A549 (cell line): Measurements from ENCODE around the gene CFB. TPM values are rescaled to one million over a fixed set of nuclear protein-coding genes. Genes with fewer than 3 reads are reported as not detected.

Experiments
- ATAC-seq, 2 experiments: fragments of 200-7000 bp in 1 of 2; fragments of >200 bp in 1 of 2; cut with Nextera tagmentation in 1 of 2; cut with Tn5 transposase in 1 of 2; 3 replicates each; pipeline versions ENCODE4 v1.8.0 to v1.9.1; 2018 to 2020; ENCODE audit warnings: mild to moderate bottlenecking in 1 of 2, moderate library complexity in 1 of 2
- CTCF ChIA-PET: fragments of 300-600 bp; sonication (Branson Sonifier 250); formaldehyde crosslinking; extraction: SDS; loops from one replicate; lab custom pipeline; 2021; ENCODE audit warnings: antibody characterized with exemption, inconsistent platforms; lab: Yijun Ruan, JAX
- POLR2A ChIA-PET: fragments of 350-600 bp; formaldehyde crosslinking; extraction: SDS; loops from one replicate; lab custom pipeline; 2021; ENCODE audit warnings: antibody characterized with exemption, inconsistent platforms; lab: Yijun Ruan, JAX
- DNase-seq, 2 experiments: peaks; one replicate each; pipeline versions ENCODE4 v3.0.0 to v3.0.0-alpha.2; 2011 to 2016; ENCODE audit warnings: low read depth in 1 of 2, low spot score in 1 of 2
- FAIRE-seq: peaks from 2 replicates; lab custom pipeline; 2011; peaks lifted over from hg19 to GRCh38; lab: Jason Lieb, UNC
- H3K27ac ChIP-seq, 2 experiments: fragments of >200 bp; sonication (Bioruptor Twin); formaldehyde crosslinking; 3 replicates each; pipeline ENCODE4 v1.5.1; 2016 to 2017
- H3K4me1 ChIP-seq: fragments of >200 bp; sonication (Bioruptor Twin); formaldehyde crosslinking; 3 replicates; pipeline ENCODE4 v1.6.1; 2016
- H3K4me2 ChIP-seq: fragments of >200 bp; sonication (Bioruptor Twin); formaldehyde crosslinking; 3 replicates; pipeline ENCODE4 v1.6.1; 2016
- H3K4me3 ChIP-seq: fragments of >200 bp; sonication (Bioruptor Twin); formaldehyde crosslinking; 3 replicates; pipeline ENCODE4 v1.5.1; 2016
- H3K9me3 ChIP-seq: fragments of >200 bp; sonication (Bioruptor Twin); formaldehyde crosslinking; 3 replicates; pipeline ENCODE4 v1.6.1; 2016
- CBX8 ChIP-seq: fragments of 200-600 bp; sonication (generic); IDR thresholded peaks from 2 replicates; pipeline ENCODE4 v1.6.1; 2016
- EHF ChIP-seq: fragments of 250-450 bp; sonication (Bioruptor Pico); IDR thresholded peaks from 2 replicates; pipeline ENCODE4 v1.5.0; 2020; ENCODE audit warnings: mild to moderate bottlenecking
- EHMT2 ChIP-seq: fragments of 200-600 bp; sonication (generic); IDR thresholded peaks from 2 replicates; pipeline ENCODE4 v1.6.1; 2016; ENCODE audit warnings: antibody characterized with exemption, low read depth, mild to moderate bottlenecking, moderate library complexity
- EP300 ChIP-seq, 2 experiments: fragments of >200 bp; sonication (Bioruptor Twin); formaldehyde crosslinking; IDR thresholded peaks; 2 replicates in 1 of 2; 3 replicates in 1 of 2; pipeline ENCODE4 v1.6.1; 2016 to 2017
- GATA3 ChIP-seq: IDR thresholded peaks from 2 replicates; pipeline ENCODE4 v1.6.1; 2012; ENCODE audit warnings: borderline replicate concordance
- HDAC2 ChIP-seq: fragments of 200-600 bp; sonication (generic); IDR thresholded peaks from 2 replicates; pipeline ENCODE4 v1.6.1; 2016
- JUN ChIP-seq, 2 experiments: fragments of >200 bp; sonication (Bioruptor Twin); formaldehyde crosslinking; IDR thresholded peaks; 2 replicates in 1 of 2; 3 replicates in 1 of 2; pipeline ENCODE4 v1.6.1; 2016 to 2017
- KDM5A ChIP-seq: fragments of 200-600 bp; sonication (generic); IDR thresholded peaks from 2 replicates; pipeline ENCODE4 v1.6.1; 2016; ENCODE audit warnings: antibody characterized with exemption, mild to moderate bottlenecking
- MAFK ChIP-seq: fragments of 450-650 bp; IDR thresholded peaks from 2 replicates; pipeline ENCODE4 v1.6.1; 2014; ENCODE audit not compliant: partially characterized antibody
- MAX ChIP-seq: IDR thresholded peaks from 2 replicates; pipeline ENCODE4 v1.6.1; 2012
- PHF8 ChIP-seq: fragments of 200-600 bp; sonication (generic); IDR thresholded peaks from 2 replicates; pipeline ENCODE4 v1.6.1; 2016; ENCODE audit warnings: low read depth, mild to moderate bottlenecking, antibody characterized with exemption, moderate library complexity, borderline replicate concordance
- RAD21 ChIP-seq, 2 experiments: fragments of >200 bp in 1 of 2; sonication (Bioruptor Twin) in 1 of 2; formaldehyde crosslinking in 1 of 2; IDR thresholded peaks in 1 of 2; conservative IDR thresholded peaks in 1 of 2; 2 replicates in 1 of 2; 3 replicates in 1 of 2; pipeline ENCODE4 v1.6.1; 2012 to 2018; ENCODE audit warnings: inconsistent platforms in 1 of 2
- RCOR1 ChIP-seq: fragments of 150-350 bp; IDR thresholded peaks from 2 replicates; pipeline ENCODE4 v1.6.1; 2014; ENCODE audit warnings: antibody characterized with exemption, low read length, low read depth
- REST ChIP-seq: fragments of 200-600 bp; sonication (generic); IDR thresholded peaks from 2 replicates; pipeline ENCODE4 v1.6.1; 2016; ENCODE audit warnings: antibody characterized with exemption, mild to moderate bottlenecking, moderate library complexity
- SMC3 ChIP-seq: fragments of >200 bp; sonication (Bioruptor Twin); formaldehyde crosslinking; IDR thresholded peaks from 3 replicates; pipeline ENCODE4 v1.6.1; 2018; ENCODE audit warnings: inconsistent platforms
- TFCP2L1 ChIP-seq: fragments of 250-450 bp; sonication (Bioruptor Pico); IDR thresholded peaks from 2 replicates; pipeline ENCODE4 v1.5.0; 2021; ENCODE audit warnings: mild to moderate bottlenecking
- ZSCAN20 ChIP-seq: fragments of 250-450 bp; sonication (Bioruptor Pico); IDR thresholded peaks from 2 replicates; pipeline ENCODE4 v1.8.0; 2022; ENCODE audit warnings: mild to moderate bottlenecking, moderate library complexity
- WGBS: methylation state at CpG from one replicate; pipeline ENCODE4 v1.1.6; 2017; ENCODE audit errors: missing lambda C conversion rate; 5-methylcytosine and 5-hydroxymethylcytosine counted together
- polyA plus RNA-seq, 4 experiments: library from polyadenylated mRNA; depleted of rRNA in 3 of 4; stranded (reverse); fragments of >200 nt; fragmentation: RNase III in 1 of 4; extraction: RNeasy Plus Mini Kit Qiagen cat#74134 plus additional on column Dnase treatment in 1 of 4; gene quantifications; 2 replicates in 3 of 4; 3 replicates in 1 of 4; pipeline ENCODE4 v1.2.3, GENCODE V29; 2011 to 2017
- TF ChIP-seq, protein P1 (sequence below): IDR thresholded peaks from 2 replicates; pipeline ENCODE4 v1.6.1; 2012
- TF ChIP-seq, protein P2 (sequence below): fragments of >200 bp; sonication (Bioruptor Twin); formaldehyde crosslinking; IDR thresholded peaks from 3 replicates; pipeline ENCODE4 v1.5.1; 2016
- TF ChIP-seq, protein P3 (sequence below): fragments of 150-350 bp; IDR thresholded peaks from 2 replicates; pipeline ENCODE4 v1.6.1; 2014; ENCODE audit warnings: low read depth, mild to moderate bottlenecking, low read length

Gene CFB
- polyA plus RNA-seq, 2 of the 4 experiments (the other 2 are of a cell fraction): 4.4 to 5.6 TPM

GRCh38 chr6:31901415-31901952 is 44.4 kb upstream of the CFB start:
- Histone ChIP-seq H3K4me2 (peak overlapping the region; percentile 66), H3K9me3 (no peaks in the 10 kb centered on the region), H3K4me1 (peaks cover 19% of the 10 kb centered on the region)
- ATAC-seq (peak; percentile 8 to 23; a peak in 3 of 6 replicates), FAIRE-seq (no peak)
- WGBS: 2% methylated on average over 10 of the region's 45 CpGs
- TF ChIP-seq MAX: peak; percentile 10; the same call in 1 of the 2 replicates
- TF ChIP-seq CBX8: no peak
- TF ChIP-seq PHF8: no peak
- no peak for TF ChIP-seq EHMT2
- TF ChIP-seq, protein P1, sequence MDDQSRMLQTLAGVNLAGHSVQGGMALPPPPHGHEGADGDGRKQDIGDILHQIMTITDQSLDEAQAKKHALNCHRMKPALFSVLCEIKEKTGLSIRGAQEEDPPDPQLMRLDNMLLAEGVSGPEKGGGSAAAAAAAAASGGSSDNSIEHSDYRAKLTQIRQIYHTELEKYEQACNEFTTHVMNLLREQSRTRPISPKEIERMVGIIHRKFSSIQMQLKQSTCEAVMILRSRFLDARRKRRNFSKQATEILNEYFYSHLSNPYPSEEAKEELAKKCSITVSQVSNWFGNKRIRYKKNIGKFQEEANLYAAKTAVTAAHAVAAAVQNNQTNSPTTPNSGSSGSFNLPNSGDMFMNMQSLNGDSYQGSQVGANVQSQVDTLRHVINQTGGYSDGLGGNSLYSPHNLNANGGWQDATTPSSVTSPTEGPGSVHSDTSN: 0 out of 2 replicates have a peak, but pooled peaks have one; percentile 3
- TF ChIP-seq, protein P2, sequence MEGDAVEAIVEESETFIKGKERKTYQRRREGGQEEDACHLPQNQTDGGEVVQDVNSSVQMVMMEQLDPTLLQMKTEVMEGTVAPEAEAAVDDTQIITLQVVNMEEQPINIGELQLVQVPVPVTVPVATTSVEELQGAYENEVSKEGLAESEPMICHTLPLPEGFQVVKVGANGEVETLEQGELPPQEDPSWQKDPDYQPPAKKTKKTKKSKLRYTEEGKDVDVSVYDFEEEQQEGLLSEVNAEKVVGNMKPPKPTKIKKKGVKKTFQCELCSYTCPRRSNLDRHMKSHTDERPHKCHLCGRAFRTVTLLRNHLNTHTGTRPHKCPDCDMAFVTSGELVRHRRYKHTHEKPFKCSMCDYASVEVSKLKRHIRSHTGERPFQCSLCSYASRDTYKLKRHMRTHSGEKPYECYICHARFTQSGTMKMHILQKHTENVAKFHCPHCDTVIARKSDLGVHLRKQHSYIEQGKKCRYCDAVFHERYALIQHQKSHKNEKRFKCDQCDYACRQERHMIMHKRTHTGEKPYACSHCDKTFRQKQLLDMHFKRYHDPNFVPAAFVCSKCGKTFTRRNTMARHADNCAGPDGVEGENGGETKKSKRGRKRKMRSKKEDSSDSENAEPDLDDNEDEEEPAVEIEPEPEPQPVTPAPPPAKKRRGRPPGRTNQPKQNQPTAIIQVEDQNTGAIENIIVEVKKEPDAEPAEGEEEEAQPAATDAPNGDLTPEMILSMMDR: no peak
- TF ChIP-seq, protein P3, sequence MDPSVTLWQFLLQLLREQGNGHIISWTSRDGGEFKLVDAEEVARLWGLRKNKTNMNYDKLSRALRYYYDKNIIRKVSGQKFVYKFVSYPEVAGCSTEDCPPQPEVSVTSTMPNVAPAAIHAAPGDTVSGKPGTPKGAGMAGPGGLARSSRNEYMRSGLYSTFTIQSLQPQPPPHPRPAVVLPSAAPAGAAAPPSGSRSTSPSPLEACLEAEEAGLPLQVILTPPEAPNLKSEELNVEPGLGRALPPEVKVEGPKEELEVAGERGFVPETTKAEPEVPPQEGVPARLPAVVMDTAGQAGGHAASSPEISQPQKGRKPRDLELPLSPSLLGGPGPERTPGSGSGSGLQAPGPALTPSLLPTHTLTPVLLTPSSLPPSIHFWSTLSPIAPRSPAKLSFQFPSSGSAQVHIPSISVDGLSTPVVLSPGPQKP: no peak
- TF ChIP-seq, all 56 proteins: peak for 2
- ChIA-PET POLR2A (interaction anchor here (0.6 to 0.9 kb wide), 2 partner anchors 18 to 920 kb away, joined by 3 read pairs; no protein-coding TSS in a partner anchor), CTCF (no interaction called here)
- H3K27ac ChIP-seq: peak overlapping the region; percentile 98
- DNase-seq: peak; percentile 31 to 41
- peak overlapping the region; percentile 90 for H3K4me3 ChIP-seq

GRCh38 chr6:31901953-31902643 is 43.8 kb upstream of the CFB start, which contains the start of gene ZBTB12:
ZBTB12 (minus strand) TSS chr6:31902086; CDS start chr6:31901305, 781 bp downstream.
- Histone ChIP-seq H3K4me3 (peak within 1 kb of the TSS; percentile 90), H3K4me1 (peaks cover 18% of the 10 kb centered on the region), H3K27ac (peak within 1 kb of the TSS; percentile 98), H3K9me3 (no peaks in the 10 kb centered on the region), H3K4me2 (peak within 1 kb of the TSS; percentile 75)
- ATAC-seq (peak; percentile 71 to 80), FAIRE-seq (no peak), DNase-seq (peak; percentile 77 to 94)
- CTCF ChIA-PET: interaction anchor here (3.5 kb wide), 1 partner anchor 50 kb away, joined by 26 read pairs; no protein-coding TSS in a partner anchor
- POLR2A ChIA-PET: interaction anchor here (0.6 to 1.3 kb wide), 4 partner anchors 17 to 920 kb away, joined by 3 to 5 read pairs (median 4); partner anchors contain the start of gene CFB
- WGBS: 4% methylated on average over 3 of the region's 77 CpGs
- TF ChIP-seq EHMT2 (no peak), ZSCAN20 (no peak), TFCP2L1 (CRISPR knock-in tag) (no peak), RAD21 (conservative IDR thresholded peaks at IDR 0.05 in 1 of 2, IDR thresholded peaks at IDR 0.05 in 1 of 2) (peak; percentile 35 to 45; a peak in 4 of 5 replicates), PHF8 (no peak), GATA3 (no peak), EP300 (IDR thresholded peaks at IDR 0.05) (no peak), JUN (IDR thresholded peaks at IDR 0.05) (peak in 1 of 2 experiments; percentile 63; a peak in 2 of 5 replicates), EHF (CRISPR knock-in tag) (no peak), SMC3 (peak; percentile 10; the same call in 1 of the 3 replicates), RCOR1 (no peak), HDAC2 (no peak), MAFK (no peak), REST (no peak), KDM5A (no peak), MAX (peak; percentile 59; the same call in 1 of the 2 replicates)
- TF ChIP-seq, protein P1: 0 out of 2 replicates have a peak, but pooled peaks have one; percentile 49
- TF ChIP-seq, protein P2: no peak
